Fibroblast of lung (primary cell): ENCODE data around the gene CLPTM1L.

ENCODE experiments used
- CTCF ChIP-seq, 2 donors: IDR thresholded peaks in 1 of 2; conservative IDR thresholded peaks in 1 of 2; 1 replicate in 1 of 2; 2 replicates in 1 of 2; pipeline ENCODE4 v1.5.1; 2011 to 2012; ENCODE audit warnings: low read length in 2 of 2, control low read depth in 1 of 2, inconsistent platforms in 1 of 2, low read depth in 1 of 2, mild to moderate bottlenecking in 1 of 2
- EZH2 ChIP-seq: IDR thresholded peaks from 2 replicates; pipeline ENCODE4 v1.5.1; 2012; ENCODE audit warnings: low read length, control low read depth, mild to moderate bottlenecking; ENCODE audit errors: missing control alignments

GRCh38 chr5:1320436-1321344 lies 24.2 kb downstream of the CLPTM1L start:
- TF ChIP-seq CTCF (conservative IDR thresholded peaks at IDR 0.05 in 1 of 2, IDR thresholded peaks at IDR 0.05 in 1 of 2; ENCODE audit: low read depth in 1 of 2, low read length in 2 of 2), result no peak
- no peak for TF ChIP-seq EZH2
